Lower leg skin (tissue), 3 donors: ENCODE data around the gene REEP6.

ENCODE experiments used
- CTCF ChIP-seq, 3 donors: fragments of 450-650 bp; IDR thresholded peaks; one replicate each; pipeline ENCODE4 v1.5.1; 2016; ENCODE audit warnings: antibody characterized with exemption in 3 of 3, mild to moderate bottlenecking in 3 of 3, moderate library complexity in 2 of 3
- POLR2A ChIP-seq, 2 donors: fragments of 450-650 bp; IDR thresholded peaks; one replicate each; pipeline ENCODE4 v1.6.1; 2016 to 2017; ENCODE audit warnings: antibody characterized with exemption in 2 of 2, mild to moderate bottlenecking in 1 of 2, moderate library complexity in 1 of 2

- TF ChIP-seq CTCF (IDR thresholded peaks at IDR 0.05) (no peak), POLR2A (IDR thresholded peaks at IDR 0.05) (no peak)
Measured at GRCh38 chr19:1514295-1514661, 23.3 kb downstream of the REEP6 start.
